Measurements from ENCODE around the gene MMP23B. TPM values are rescaled to one million over a fixed set of nuclear protein-coding genes. Genes with fewer than 3 reads are reported as not detected.

MMP23B gene
- total and polyA plus RNA-seq, 2 of the 8 experiments (the other 6 are each of a cell fraction or from before 2014, with no cell fraction given) = 9.2 to 14.6 TPM

DNA sequence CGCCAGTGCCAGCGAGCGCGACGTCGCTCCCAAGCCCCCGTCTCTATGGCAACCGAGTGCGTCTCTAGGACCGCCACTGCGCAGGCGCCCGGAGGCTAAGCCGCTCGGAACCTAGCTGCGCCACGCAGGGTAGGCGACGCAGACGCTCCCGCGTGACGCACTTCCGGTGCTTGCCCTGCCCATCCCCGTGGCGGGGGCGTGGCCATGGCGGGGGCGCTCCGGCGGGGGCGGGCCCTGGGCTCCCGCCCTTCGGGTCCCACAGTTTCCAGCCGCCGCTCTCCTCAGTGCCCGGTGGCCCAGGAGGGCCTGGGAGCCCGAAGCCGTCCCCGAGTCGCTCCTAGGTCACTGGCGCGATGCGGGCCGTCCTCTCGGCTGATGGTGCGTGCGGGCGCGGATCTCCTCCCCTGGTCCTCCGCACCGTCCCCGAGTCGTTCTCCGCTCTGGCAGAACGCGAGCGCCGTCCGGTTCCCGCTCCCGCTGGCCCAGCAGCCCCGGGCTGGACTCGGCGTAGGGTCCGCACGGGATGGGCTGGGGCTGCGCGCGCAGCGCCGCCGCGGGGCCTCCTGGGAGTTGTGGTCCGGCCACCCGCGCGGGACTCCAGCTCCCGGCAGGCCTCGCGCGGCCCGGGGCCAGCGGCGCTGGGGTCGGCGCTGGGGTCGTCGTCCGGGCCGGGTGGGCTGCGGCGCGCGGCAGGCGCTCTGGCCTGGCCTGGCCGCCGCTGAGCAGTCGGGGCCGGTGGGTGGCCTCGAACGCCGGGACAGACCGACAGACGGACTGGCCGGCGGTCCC, 16.5 kb upstream of the MMP23B start, which contains the start of gene MIB2 (continued):
- TF ChIP-seq, protein P1, sequence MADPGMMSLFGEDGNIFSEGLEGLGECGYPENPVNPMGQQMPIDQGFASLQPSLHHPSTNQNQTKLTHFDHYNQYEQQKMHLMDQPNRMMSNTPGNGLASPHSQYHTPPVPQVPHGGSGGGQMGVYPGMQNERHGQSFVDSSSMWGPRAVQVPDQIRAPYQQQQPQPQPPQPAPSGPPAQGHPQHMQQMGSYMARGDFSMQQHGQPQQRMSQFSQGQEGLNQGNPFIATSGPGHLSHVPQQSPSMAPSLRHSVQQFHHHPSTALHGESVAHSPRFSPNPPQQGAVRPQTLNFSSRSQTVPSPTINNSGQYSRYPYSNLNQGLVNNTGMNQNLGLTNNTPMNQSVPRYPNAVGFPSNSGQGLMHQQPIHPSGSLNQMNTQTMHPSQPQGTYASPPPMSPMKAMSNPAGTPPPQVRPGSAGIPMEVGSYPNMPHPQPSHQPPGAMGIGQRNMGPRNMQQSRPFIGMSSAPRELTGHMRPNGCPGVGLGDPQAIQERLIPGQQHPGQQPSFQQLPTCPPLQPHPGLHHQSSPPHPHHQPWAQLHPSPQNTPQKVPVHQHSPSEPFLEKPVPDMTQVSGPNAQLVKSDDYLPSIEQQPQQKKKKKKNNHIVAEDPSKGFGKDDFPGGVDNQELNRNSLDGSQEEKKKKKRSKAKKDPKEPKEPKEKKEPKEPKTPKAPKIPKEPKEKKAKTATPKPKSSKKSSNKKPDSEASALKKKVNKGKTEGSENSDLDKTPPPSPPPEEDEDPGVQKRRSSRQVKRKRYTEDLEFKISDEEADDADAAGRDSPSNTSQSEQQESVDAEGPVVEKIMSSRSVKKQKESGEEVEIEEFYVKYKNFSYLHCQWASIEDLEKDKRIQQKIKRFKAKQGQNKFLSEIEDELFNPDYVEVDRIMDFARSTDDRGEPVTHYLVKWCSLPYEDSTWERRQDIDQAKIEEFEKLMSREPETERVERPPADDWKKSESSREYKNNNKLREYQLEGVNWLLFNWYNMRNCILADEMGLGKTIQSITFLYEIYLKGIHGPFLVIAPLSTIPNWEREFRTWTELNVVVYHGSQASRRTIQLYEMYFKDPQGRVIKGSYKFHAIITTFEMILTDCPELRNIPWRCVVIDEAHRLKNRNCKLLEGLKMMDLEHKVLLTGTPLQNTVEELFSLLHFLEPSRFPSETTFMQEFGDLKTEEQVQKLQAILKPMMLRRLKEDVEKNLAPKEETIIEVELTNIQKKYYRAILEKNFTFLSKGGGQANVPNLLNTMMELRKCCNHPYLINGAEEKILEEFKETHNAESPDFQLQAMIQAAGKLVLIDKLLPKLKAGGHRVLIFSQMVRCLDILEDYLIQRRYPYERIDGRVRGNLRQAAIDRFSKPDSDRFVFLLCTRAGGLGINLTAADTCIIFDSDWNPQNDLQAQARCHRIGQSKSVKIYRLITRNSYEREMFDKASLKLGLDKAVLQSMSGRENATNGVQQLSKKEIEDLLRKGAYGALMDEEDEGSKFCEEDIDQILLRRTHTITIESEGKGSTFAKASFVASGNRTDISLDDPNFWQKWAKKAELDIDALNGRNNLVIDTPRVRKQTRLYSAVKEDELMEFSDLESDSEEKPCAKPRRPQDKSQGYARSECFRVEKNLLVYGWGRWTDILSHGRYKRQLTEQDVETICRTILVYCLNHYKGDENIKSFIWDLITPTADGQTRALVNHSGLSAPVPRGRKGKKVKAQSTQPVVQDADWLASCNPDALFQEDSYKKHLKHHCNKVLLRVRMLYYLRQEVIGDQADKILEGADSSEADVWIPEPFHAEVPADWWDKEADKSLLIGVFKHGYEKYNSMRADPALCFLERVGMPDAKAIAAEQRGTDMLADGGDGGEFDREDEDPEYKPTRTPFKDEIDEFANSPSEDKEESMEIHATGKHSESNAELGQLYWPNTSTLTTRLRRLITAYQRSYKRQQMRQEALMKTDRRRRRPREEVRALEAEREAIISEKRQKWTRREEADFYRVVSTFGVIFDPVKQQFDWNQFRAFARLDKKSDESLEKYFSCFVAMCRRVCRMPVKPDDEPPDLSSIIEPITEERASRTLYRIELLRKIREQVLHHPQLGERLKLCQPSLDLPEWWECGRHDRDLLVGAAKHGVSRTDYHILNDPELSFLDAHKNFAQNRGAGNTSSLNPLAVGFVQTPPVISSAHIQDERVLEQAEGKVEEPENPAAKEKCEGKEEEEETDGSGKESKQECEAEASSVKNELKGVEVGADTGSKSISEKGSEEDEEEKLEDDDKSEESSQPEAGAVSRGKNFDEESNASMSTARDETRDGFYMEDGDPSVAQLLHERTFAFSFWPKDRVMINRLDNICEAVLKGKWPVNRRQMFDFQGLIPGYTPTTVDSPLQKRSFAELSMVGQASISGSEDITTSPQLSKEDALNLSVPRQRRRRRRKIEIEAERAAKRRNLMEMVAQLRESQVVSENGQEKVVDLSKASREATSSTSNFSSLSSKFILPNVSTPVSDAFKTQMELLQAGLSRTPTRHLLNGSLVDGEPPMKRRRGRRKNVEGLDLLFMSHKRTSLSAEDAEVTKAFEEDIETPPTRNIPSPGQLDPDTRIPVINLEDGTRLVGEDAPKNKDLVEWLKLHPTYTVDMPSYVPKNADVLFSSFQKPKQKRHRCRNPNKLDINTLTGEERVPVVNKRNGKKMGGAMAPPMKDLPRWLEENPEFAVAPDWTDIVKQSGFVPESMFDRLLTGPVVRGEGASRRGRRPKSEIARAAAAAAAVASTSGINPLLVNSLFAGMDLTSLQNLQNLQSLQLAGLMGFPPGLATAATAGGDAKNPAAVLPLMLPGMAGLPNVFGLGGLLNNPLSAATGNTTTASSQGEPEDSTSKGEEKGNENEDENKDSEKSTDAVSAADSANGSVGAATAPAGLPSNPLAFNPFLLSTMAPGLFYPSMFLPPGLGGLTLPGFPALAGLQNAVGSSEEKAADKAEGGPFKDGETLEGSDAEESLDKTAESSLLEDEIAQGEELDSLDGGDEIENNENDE (IDR thresholded peaks at IDR 0.05; ENCODE audit: insufficient replicate concordance, low read length) = no peak
- peak; percentile 75 for TF ChIP-seq ASH2L (IDR thresholded peaks at IDR 0.05; ENCODE audit: low read length)
- no peak for TF ChIP-seq NANOG (IDR thresholded peaks at IDR 0.05; ENCODE audit: insufficient read depth, low read depth, low read length, poor library complexity, severe bottlenecking)
- no peak for TF ChIP-seq YY1 (IDR thresholded peaks at IDR 0.05; ENCODE audit: low read depth, low read length)
- TF ChIP-seq SIN3A (conservative IDR thresholded peaks at IDR 0.05 in 1 of 2, IDR thresholded peaks at IDR 0.05 in 1 of 2; ENCODE audit: low read depth in 1 of 2, low read length in 2 of 2) = peak; percentile 23 to 97; a peak in 2 of 4 replicates
- TF ChIP-seq CREB1 (IDR thresholded peaks at IDR 0.05) = peak; percentile 99
- peak; percentile 64 for TF ChIP-seq POLR2AphosphoS5 (IDR thresholded peaks at IDR 0.05; ENCODE audit: low read depth, low read length)
- no peak for TF ChIP-seq CEBPB (IDR thresholded peaks at IDR 0.05; ENCODE audit: low read depth, low read length)
- peak; percentile 99 for TF ChIP-seq PHF8 (conservative IDR thresholded peaks at IDR 0.05; ENCODE audit: low read depth, low read length)
- peak in 1 of 2 experiments; percentile 92; a peak in 2 of 3 replicates for TF ChIP-seq POLR2A (IDR thresholded peaks at IDR 0.05; ENCODE audit: control extremely low read depth in 1 of 2, low read depth in 2 of 2, low read length in 2 of 2)
